HG03064 (cell line): Measurements from ENCODE around the gene LRP4.

Source experiments
- ATAC-seq: cut with Tn5 transposase; IDR thresholded peaks from one replicate; pipeline ENCODE4 v1.9.1; 2021; ENCODE audit warnings: low read depth; ENCODE audit not compliant: unreplicated experiment

LRP4 gene

DNA sequence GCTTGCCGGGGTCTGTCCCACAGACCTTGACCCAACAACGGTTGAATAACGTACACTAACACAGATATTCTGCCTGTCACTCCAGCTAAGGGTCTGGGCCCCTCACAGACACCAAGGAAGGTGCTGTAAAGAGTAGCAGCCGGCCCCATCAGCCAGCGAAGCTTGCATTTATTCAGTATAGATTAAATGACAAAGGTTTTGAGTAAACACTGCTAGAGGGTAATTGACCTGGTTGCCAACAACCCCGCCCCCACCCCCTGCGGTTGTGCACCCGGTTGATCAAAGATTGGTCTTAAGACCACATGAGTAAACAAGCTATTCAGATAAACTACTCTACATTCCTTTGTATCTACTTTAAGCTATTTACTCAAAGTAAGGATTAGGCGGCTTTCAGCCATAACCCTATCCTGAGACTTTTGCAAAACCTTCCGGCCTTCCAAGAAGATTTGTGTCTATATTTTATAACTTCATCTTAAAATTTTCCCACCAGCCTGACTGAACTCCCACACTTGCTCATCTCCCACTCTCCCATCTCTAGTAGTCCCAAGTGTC lies 67.4 kb downstream of the LRP4 start:
- no peak for ATAC-seq

DNA sequence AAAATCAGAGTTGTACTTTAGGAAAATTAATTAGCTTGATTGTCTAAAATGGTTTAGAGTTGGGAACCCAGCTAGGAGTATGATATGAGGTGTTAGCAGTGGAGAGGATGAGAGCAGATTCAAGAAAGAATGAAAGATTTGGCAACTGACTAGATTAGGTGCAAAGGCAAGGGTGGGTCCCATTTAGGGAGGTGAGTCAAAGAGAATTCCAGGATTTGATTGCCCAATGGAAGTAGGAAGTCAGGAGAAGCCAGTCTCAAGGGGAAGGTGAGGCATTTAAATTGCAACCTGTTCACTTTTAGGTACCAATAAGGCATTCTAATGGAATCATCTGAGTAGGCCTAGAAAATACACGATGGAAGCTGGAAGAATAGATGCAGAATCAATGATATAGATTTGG lies 68.7 kb downstream of the LRP4 start:
- no peak for ATAC-seq

DNA sequence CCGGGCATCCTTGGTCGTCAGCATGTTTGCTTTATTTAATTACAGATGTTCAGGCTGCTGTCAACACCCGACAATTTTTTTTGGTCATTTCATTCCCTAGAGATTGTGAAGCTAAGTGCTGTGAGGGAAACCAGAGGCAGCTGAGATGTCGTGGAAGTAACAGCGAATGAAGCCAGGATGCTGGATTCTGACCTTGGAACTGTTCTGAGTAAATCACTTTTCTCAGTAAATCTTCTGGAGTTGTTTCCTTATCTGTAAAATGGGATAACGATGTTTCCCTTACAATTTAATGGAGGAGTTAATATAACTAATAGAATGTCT lies 71.9 kb downstream of the LRP4 start:
- ATAC-seq: no peak

DNA sequence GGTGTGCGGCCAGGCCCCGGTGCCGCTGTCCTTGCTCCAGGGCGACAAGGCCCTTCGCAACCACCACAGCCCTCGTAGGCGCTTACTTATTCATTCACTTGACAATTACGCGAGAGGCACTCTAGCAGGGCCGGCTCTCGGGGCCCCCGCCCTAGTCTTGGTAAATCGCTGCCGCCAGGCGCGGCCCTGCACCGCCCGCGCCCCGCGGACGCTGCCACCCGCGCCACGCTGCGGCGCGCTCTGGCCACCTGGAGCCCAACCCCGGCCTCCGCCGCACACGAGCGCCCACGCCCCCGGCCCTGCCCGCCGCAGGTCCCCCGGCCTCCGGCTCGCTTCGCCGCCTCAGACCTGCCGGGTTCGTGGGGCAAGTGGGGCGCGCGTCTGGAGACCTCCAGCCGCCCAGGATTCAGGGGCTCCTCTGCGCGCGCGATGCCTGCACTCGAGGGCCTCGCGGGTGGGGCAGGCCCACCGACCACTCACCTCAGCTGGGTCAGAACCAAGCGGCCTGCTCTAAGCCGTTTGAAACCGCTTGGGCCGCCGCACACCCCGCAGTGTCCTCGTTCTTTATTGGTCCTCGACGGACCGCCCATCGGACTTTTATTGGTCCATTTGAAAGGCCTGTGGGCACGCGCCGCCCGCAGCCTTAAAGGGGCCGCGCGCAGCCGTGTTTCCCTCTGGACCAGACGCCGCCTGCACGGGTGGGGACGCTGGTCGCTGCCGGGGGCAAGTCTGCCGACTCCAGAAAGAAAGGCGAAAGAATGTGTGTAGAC lies 72.4 kb downstream of the LRP4 start, which contains the start of gene CKAP5:
Gene CKAP5 (minus strand): TSS at position 541 of the 770 bp plus-strand sequence. CDS start 25,049 bp downstream, outside the sequence.
- ATAC-seq: peak; percentile 88

DNA sequence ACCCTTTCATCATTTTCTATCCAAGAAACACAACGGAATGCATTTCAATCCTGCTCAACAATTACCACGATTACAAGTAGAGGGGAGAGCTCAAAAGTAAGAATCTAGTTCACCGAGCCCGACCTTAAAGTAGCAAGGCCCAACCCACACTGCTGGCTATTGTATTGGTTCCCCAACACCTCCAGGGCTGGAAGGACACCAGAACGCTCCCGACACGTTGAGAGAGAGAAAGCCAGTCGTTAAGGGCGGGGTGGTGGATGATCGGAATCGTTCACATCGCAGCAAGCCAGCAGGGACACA lies 73.0 kb downstream of the LRP4 start:
- no peak for ATAC-seq

DNA sequence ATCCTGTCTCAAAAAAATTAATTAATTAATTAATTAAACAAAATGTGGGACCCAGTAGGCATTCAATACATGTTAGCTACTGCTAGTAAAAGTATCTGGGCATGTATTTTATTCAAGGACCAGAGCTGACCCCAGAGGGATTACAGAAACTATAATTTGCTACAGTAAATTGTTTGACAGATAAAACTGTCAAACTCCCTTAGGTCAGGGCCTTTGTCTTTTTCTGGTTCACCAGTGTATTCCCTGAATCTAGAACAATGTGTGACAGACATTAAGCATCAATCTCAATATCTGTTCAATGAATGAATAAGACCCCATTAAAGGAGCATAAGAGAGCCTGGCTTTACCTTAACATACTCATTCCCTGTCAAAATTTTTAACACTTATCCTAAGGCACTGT lies 78.2 kb downstream of the LRP4 start:
- no peak for ATAC-seq

DNA sequence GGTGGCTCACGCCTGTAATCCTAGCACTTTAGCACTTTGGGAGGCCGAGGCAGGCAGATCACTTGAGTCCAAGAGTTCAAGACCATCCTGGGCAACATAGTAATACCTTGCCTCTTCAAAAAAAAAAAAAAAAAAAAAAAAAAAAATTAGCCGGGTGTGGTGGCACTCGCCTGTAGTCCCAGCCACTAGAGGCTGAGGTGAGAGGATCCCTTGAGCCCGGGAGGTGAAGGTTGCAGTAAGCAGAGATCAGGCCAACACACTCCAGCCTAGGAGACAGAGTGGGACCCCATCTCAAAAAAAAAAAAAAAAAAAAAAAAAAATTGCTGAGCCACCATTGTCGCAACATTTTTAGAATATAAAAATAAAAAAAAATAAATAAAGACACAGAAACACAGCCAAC lies 79.8 kb downstream of the LRP4 start:
- no peak for ATAC-seq

DNA sequence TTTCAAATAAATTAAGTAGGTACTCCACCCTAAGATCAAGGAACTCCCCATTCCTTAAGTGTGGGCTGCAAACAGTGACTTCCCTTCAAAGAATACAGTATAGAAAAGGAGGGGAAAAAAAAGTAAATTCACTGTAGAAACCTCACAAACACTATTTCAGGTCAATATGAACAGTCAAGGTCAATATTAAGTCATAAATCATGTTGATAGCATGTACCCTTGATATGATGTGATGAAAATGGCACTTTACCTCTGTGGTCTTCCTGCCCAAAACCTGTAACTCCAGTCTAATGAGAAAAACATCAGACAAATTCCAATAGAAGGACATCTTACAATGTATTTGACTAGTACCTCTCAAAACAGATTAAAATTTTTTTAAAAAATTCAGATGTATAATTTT lies 80.5 kb downstream of the LRP4 start:
- ATAC-seq: no peak

DNA sequence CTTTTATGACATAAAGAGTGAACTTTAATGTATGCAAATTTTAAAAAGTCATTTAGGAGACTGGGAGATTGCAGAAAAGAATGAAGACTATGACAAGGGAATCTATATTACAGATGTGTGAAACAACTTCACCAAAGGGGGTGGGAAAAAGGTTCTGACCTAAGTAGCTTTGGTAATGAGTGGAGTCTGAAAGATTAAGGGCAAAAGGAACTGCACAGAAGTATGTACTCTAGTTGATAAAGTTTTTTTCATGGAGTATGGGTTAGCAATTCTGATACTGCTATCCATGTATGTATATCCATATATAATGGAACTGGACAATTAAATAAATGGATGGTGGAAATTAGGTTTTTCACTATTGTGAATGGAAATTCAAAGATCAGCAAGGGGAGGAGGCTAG lies 81.5 kb downstream of the LRP4 start:
- ATAC-seq: no peak

DNA sequence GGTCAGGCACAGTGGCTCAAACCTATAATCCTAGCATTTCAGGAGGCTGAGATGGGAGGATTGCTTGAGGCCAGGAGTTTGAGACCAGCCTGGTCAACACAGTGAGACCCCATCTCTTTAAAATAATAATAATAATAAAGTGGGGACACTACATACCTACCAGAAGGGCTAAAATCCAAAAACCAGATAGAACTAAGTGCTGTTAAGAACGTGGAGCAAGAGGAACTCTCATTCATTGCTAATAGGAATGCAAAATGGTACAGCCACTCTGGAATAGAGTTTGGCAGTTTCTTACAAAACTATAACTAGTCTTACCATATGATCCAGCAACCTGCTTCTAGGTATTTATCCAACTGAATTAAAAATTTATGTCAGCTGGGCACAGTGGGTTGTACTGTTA lies 81.9 kb downstream of the LRP4 start:
- no peak for ATAC-seq

DNA sequence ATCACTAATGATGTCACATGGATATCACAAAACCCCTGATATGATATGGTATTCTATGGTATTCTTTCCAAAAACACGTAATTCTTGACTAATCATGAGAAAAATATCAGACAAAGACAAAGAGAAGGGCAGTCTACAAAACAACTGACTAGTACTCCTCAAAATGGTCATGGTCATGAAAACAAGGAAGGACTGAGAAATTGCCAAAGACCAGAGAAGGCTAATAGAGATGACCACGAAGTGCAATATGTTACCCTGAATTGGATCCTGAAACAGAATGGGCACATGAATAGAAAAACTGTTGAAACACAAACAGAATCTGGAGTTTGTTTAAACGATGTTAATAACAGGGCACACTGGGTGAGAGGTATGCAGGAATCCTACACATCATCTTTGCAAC lies 82.5 kb downstream of the LRP4 start:
- ATAC-seq: no peak

DNA sequence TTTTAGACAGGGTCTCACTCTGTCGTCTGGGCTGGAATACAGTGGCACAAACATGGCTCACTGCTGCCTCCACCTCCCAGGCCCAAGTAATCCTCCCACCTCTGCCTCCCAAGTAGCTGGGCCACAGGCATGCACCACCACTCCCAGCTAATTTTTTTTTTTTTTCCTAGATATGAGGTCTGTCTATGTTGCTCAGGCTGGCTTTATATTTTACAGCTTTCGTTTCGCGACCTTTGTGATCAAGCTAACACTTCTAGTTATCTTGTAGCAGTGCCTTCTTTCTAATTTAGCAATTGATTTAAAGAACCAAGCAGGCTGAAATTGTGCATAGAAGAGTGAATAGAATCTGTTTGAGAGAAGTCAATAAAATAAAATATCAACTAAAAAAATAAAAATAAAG lies 83.5 kb downstream of the LRP4 start:
- no peak for ATAC-seq

DNA sequence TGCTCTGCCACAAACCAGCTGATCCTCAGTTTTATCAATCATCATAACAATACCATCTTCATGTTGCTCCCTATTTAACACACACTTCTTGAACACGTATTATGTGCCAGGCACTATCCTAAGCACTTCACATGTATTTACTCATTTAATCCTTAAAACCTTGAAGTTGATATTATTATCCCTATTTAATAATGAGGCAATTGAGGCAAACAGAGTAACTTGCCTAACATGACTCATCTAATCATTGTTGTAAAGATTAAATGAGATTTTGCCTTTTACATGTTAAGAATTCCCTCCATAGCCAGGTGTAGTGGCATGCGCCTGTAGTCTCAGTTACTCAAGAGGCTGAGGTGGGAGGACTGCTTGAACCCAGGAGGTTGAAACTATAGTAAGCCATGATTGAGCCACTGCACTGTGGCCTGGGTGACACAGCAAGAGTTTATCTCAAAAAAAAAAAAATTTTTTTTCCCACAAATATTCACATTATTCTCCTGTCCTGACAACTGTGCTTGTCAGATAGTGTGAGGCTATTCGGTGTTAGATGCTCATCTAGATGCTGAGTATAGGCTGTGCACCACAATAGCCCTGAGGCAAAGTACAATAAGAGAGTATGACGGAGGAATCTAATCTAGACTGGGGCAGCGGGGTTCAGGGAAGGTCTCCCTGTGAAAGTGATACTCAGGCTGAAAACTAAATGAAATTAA lies 85.7 kb downstream of the LRP4 start:
- no peak for ATAC-seq

DNA sequence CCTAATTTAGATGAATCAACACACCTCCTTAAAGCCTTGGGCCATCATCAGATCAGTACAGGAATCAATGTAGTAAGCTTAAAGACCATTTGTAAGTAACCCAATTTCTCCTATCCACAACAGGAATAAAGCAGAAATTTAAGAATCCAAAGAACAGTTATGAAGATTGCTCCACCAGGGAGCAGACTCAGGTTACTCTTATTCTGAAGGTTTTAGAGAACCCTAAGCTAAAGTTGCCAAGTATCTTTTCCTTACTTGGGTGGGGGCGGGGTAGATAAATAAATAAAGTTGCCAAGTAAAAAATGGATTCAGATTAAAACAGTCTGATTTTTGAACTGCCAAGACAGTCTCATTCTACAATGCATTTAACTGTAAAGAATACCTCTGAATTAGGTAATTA lies 90.4 kb downstream of the LRP4 start:
- no peak for ATAC-seq

DNA sequence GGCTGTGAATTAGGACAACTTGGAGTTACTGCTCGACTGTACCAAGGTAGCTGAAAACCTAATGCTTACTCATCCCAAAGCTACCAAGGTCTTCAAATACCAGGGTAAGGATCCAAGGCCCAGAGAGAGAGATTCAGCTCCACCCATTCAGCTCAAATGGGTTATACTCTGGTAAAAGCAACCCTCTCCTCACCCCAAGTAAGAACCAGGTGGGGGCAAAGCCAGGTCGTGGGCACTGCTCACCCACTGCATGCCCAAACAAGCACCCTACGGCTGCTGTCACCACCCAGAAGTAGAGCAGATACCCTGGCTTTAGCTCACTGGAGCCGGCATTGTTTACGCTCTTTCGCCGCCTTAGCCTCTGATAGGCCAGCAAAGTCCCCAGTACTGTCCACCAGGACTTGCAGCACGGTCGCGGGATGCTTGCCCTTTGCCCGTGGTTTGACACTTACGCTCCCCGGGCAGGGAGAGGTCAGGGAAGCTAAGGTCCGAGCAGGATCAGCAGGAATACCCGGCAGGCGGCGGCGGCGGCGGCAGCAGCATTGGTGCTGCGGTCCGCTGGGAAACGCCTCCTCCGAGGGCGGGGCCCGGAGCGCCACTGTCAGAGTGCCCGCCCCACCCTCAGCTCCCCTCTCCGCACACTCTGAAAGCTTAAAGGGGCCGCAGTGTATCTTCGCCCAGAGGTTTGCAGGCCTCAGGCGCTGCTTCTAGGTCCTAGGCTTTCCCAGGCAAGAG lies 91.9 kb downstream of the LRP4 start:
- peak; percentile 92 for ATAC-seq

DNA sequence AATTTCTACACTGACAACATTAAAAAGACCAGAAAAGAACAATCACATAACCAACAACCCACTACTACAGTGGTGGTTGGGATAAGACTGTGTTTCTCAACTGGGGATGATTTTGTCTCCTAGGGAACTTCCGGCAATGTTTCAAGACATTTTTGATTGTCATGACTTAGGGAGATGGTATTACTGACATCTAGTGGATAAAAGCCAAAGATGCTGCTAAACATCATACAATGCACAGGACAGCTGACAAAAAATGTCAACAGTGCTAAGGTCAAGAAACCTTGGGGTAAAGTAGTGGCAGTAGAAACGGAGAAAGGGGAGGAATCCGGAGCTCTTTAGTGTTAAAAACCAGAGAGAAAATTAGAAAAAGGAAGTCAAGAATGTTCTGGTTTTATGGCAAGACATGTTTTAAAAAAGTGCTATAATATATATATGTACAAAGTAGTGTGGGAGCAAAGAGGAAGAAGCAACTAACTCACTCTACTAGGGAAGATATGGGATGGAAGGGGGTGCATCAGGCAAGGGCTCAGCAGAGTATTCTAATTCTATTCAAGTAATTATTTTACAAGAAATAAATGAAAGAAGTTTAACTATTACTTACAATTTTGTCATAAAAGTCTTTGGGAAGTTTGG lies 109.4 kb downstream of the LRP4 start:
- no peak for ATAC-seq
